Trophoblast cell (in vitro differentiated cells and primary cell): ENCODE data around the gene SLC7A9.

Experiments used
- DNase-seq, 2 donors: peaks; one replicate each; pipeline ENCODE4 v3.0.0-alpha.2; 2016
- H2AFZ ChIP-seq: 2 replicates; pipeline ENCODE4 v1.6.1; 2013; ENCODE audit warnings: low read length, moderate library complexity, mild to moderate bottlenecking; ENCODE audit not compliant: insufficient read depth, poor library complexity
- H2AK5ac ChIP-seq: 2 replicates; pipeline ENCODE4 v1.6.1; 2013; ENCODE audit warnings: mild to moderate bottlenecking, low read length
- H2BK120ac ChIP-seq: 2 replicates; pipeline ENCODE4 v1.6.1; 2013; ENCODE audit warnings: low read length, mild to moderate bottlenecking, moderate library complexity; ENCODE audit not compliant: insufficient read depth, poor library complexity
- H2BK12ac ChIP-seq: 2 replicates; pipeline ENCODE4 v1.6.1; 2013; ENCODE audit warnings: mild to moderate bottlenecking, low read length, moderate library complexity
- H2BK5ac ChIP-seq: 2 replicates; pipeline ENCODE4 v1.6.1; 2013; ENCODE audit warnings: low read length, low read depth, moderate library complexity, mild to moderate bottlenecking; ENCODE audit not compliant: poor library complexity
- H3K14ac ChIP-seq: 2 replicates; pipeline ENCODE4 v1.6.1; 2013; ENCODE audit warnings: mild to moderate bottlenecking, low read length
- H3K18ac ChIP-seq: 2 replicates; pipeline ENCODE4 v1.6.1; 2013; ENCODE audit warnings: mild to moderate bottlenecking, low read length
- H3K23ac ChIP-seq: 2 replicates; pipeline ENCODE4 v1.6.1; 2013; ENCODE audit warnings: low read length
- H3K27ac ChIP-seq: 2 replicates; pipeline ENCODE4 v1.5.1; 2013; ENCODE audit warnings: low read depth, mild to moderate bottlenecking, inconsistent platforms, low read length, moderate library complexity
- H3K27me3 ChIP-seq: 2 replicates; pipeline ENCODE4 v1.6.1; 2013; ENCODE audit warnings: inconsistent platforms, mild to moderate bottlenecking, low read length, moderate library complexity; ENCODE audit not compliant: insufficient read depth
- H3K36me3 ChIP-seq, 2 experiments: 1 replicate in 1 of 2; 2 replicates in 1 of 2; pipeline ENCODE4 v1.6.1; 2013; ENCODE audit warnings: low read length in 2 of 2, mild to moderate bottlenecking in 2 of 2, moderate library complexity in 1 of 2; ENCODE audit not compliant: insufficient read depth in 2 of 2, control insufficient read depth in 1 of 2
- H3K4ac ChIP-seq: 2 replicates; pipeline ENCODE4 v1.6.1; 2013; ENCODE audit warnings: low read depth, mild to moderate bottlenecking, low read length, moderate library complexity
- H3K4me1 ChIP-seq, 2 experiments: 1 replicate in 1 of 2; 2 replicates in 1 of 2; pipeline ENCODE4 v1.6.1; 2013; ENCODE audit warnings: low read length in 2 of 2, mild to moderate bottlenecking in 2 of 2, moderate library complexity in 1 of 2; ENCODE audit not compliant: insufficient read depth in 2 of 2, control insufficient read depth in 1 of 2
- H3K4me2 ChIP-seq: 2 replicates; pipeline ENCODE4 v1.6.1; 2013; ENCODE audit warnings: inconsistent platforms, mild to moderate bottlenecking, low read length, moderate library complexity
- H3K4me3 ChIP-seq: 2 replicates; pipeline ENCODE4 v1.5.1; 2013; ENCODE audit warnings: mild to moderate bottlenecking, low read depth, low read length, inconsistent platforms
- H3K79me1 ChIP-seq: one replicate; pipeline ENCODE4 v1.6.1; 2013; ENCODE audit warnings: low read length
- H3K79me2 ChIP-seq: 2 replicates; pipeline ENCODE4 v1.6.1; 2013; ENCODE audit warnings: low read length, mild to moderate bottlenecking; ENCODE audit not compliant: control insufficient read depth, insufficient read depth, poor library complexity
- H3K9ac ChIP-seq: 2 replicates; pipeline ENCODE4 v1.6.1; 2013; ENCODE audit warnings: mild to moderate bottlenecking, low read length
- H3K9me3 ChIP-seq: 2 replicates; pipeline ENCODE4 v1.6.1; 2013; ENCODE audit warnings: low read depth, mild to moderate bottlenecking, control low read depth, inconsistent platforms, low read length; ENCODE audit not compliant: insufficient read depth
- H4K12ac ChIP-seq: 2 replicates; pipeline ENCODE4 v1.6.1; 2013; ENCODE audit warnings: low read depth, mild to moderate bottlenecking, low read length, moderate library complexity
- H4K8ac ChIP-seq: 2 replicates; pipeline ENCODE4 v1.6.1; 2013; ENCODE audit warnings: low read depth, mild to moderate bottlenecking, low read length, moderate library complexity
- H4K91ac ChIP-seq: one replicate; pipeline ENCODE4 v1.6.1; 2013; ENCODE audit warnings: low read depth, mild to moderate bottlenecking, low read length, moderate library complexity
- WGBS: extraction: QIAGEN DNeasy Blood & Tissue Kit; methylation state at CpG from one replicate; pipeline ENCODE4 v1.1.7; 2013; ENCODE audit warnings: missing lambda C conversion rate; ENCODE audit not compliant: insufficient read length, insufficient coverage; ENCODE audit errors: extremely low coverage; 5-methylcytosine and 5-hydroxymethylcytosine counted together

Gene SLC7A9

GRCh38 chr19:32808236-32808635 lies 61.3 kb downstream of the SLC7A9 start:
- H3K27ac ChIP-seq = no peak overlapping the region
- H3K4me1 ChIP-seq = peaks cover 0 to 11% of the 10 kb centered on the region in 2 experiments
- H3K4ac ChIP-seq = no peak overlapping the region
- no peaks in the 10 kb centered on the region for H3K79me1 ChIP-seq
- DNase-seq = no peak
- H2BK12ac ChIP-seq = no peak overlapping the region
- no peak overlapping the region for H2AFZ ChIP-seq
- no peak overlapping the region for H4K91ac ChIP-seq
- no peak overlapping the region for H2BK120ac ChIP-seq
- no peaks in the 10 kb centered on the region for H3K9me3 ChIP-seq
- WGBS = no CpG with 5 or more reads among the region's 4 CpGs
- no peak overlapping the region for H3K23ac ChIP-seq
- H3K4me2 ChIP-seq = no peak overlapping the region
- H3K18ac ChIP-seq = no peak overlapping the region
- no peak overlapping the region for H4K12ac ChIP-seq
- H2BK5ac ChIP-seq = no peak overlapping the region
- H4K8ac ChIP-seq = no peak overlapping the region
- no peak overlapping the region for H2AK5ac ChIP-seq
- H3K36me3 ChIP-seq = no peaks in the 10 kb centered on the region
- H3K4me3 ChIP-seq = peak overlapping the region; percentile 53
- H3K14ac ChIP-seq = no peak overlapping the region
- no peaks in the 10 kb centered on the region for H3K79me2 ChIP-seq
- no peaks in the 10 kb centered on the region for H3K27me3 ChIP-seq
- H3K9ac ChIP-seq = no peak overlapping the region

GRCh38 chr19:32802840-32803239 lies 66.7 kb downstream of the SLC7A9 start:
- Histone ChIP-seq H3K4me3 (no peak overlapping the region), H3K36me3 (no peaks in the 10 kb centered on the region), H3K79me1 (no peaks in the 10 kb centered on the region), H3K79me2 (no peaks in the 10 kb centered on the region), H4K8ac (no peak overlapping the region), H3K4me1 (no peaks in the 10 kb centered on the region), H3K9me3 (no peaks in the 10 kb centered on the region), H3K18ac (no peak overlapping the region), H3K14ac (no peak overlapping the region), H2BK120ac (no peak overlapping the region), H2AK5ac (no peak overlapping the region), H4K91ac (no peak overlapping the region), H4K12ac (no peak overlapping the region), H2BK5ac (no peak overlapping the region), H3K4me2 (no peak overlapping the region), H3K27me3 (no peaks in the 10 kb centered on the region), H3K27ac (no peak overlapping the region), H2AFZ (no peak overlapping the region), H3K9ac (no peak overlapping the region), H2BK12ac (no peak overlapping the region), H3K4ac (no peak overlapping the region), H3K23ac (no peak overlapping the region)
- no CpG with 5 or more reads among the region's 12 CpGs for WGBS
- no peak for DNase-seq

- Histone ChIP-seq H2AK5ac (no peak overlapping the region), H2BK120ac (no peak overlapping the region), H2BK12ac (no peak overlapping the region), H3K27ac (no peak overlapping the region), H3K9ac (no peak overlapping the region), H3K79me2 (no peaks in the 10 kb centered on the region), H4K12ac (no peak overlapping the region), H4K91ac (no peak overlapping the region), H3K9me3 (no peaks in the 10 kb centered on the region), H3K23ac (no peak overlapping the region), H2AFZ (no peak overlapping the region), H3K36me3 (no peaks in the 10 kb centered on the region), H3K18ac (no peak overlapping the region), H4K8ac (no peak overlapping the region), H3K4me3 (no peak overlapping the region), H3K4me1 (no peaks in the 10 kb centered on the region), H3K27me3 (no peaks in the 10 kb centered on the region), H2BK5ac (no peak overlapping the region), H3K14ac (no peak overlapping the region), H3K4me2 (no peak overlapping the region), H3K79me1 (no peaks in the 10 kb centered on the region), H3K4ac (no peak overlapping the region)
- WGBS = no CpG with 5 or more reads among the region's 4 CpGs
- no peak for DNase-seq
Measured at GRCh38 chr19:32800754-32801153, 68.8 kb downstream of the SLC7A9 start.

GRCh38 chr19:32800191-32800590 lies 69.4 kb downstream of the SLC7A9 start:
- Histone ChIP-seq H2AK5ac (no peak overlapping the region), H2AFZ (no peak overlapping the region), H3K4me1 (no peaks in the 10 kb centered on the region), H3K14ac (no peak overlapping the region), H3K36me3 (no peaks in the 10 kb centered on the region), H2BK12ac (no peak overlapping the region), H2BK120ac (no peak overlapping the region), H3K27me3 (no peaks in the 10 kb centered on the region), H3K23ac (no peak overlapping the region), H3K79me1 (no peaks in the 10 kb centered on the region), H3K27ac (no peak overlapping the region), H3K18ac (no peak overlapping the region), H3K9me3 (no peaks in the 10 kb centered on the region), H4K12ac (no peak overlapping the region), H3K4ac (no peak overlapping the region), H4K8ac (no peak overlapping the region), H3K79me2 (no peaks in the 10 kb centered on the region), H3K4me3 (no peak overlapping the region), H3K9ac (no peak overlapping the region), H4K91ac (no peak overlapping the region), H2BK5ac (no peak overlapping the region), H3K4me2 (no peak overlapping the region)
- DNase-seq = no peak
